Hematopoietic multipotent progenitor cell treated with erythropoietin and hydrocortisone succinate and interleukin-3 and kit ligand, for 4 days (in vitro differentiated cells): ENCODE measurements around the gene DENND6B.
A peak's percentile ranks its signal among the peaks of the same experiment; 100 is the strongest.
"Not testable (repeated sequence)": the region's sequence is repeated elsewhere in the genome, so short reads cannot be mapped to it uniquely, and the experiment has no call there.

Source experiments
- DNase-seq: peaks from one replicate; pipeline ENCODE4 v3.0.0-alpha.2; 2015

Gene DENND6B

GRCh38 chr22:50326956-50327710 lies at the start of gene DENND6B:
TSS of gene DENND6B (minus strand) at chr22:50327012. CDS start at chr22:50326988, 24 bp downstream.
- DNase-seq = peak; percentile 87

GRCh38 chr22:50376085-50376651 lies 49.4 kb upstream of the DENND6B start:
- DNase-seq = peak; percentile 17

GRCh38 chr22:50371101-50371648 lies 44.4 kb upstream of the DENND6B start:
- DNase-seq = no peak

- no peak for DNase-seq
These were observed 41.1 kb upstream of the DENND6B start for GRCh38 chr22:50367778-50368500.

- not testable (repeated sequence) for DNase-seq
These were observed 37.0 kb upstream of the DENND6B start for GRCh38 chr22:50363803-50364194.

- no peak for DNase-seq
These were observed 36.5 kb upstream of the DENND6B start for GRCh38 chr22:50363166-50363802.

GRCh38 chr22:50361688-50362087 lies 34.9 kb upstream of the DENND6B start:
- DNase-seq = no peak

- DNase-seq = no peak
These were observed 34.4 kb upstream of the DENND6B start for GRCh38 chr22:50361222-50361621.

- DNase-seq = no peak
These were observed 33.8 kb upstream of the DENND6B start for GRCh38 chr22:50360578-50360977.

- DNase-seq = no peak
These were observed 30.9 kb upstream of the DENND6B start for GRCh38 chr22:50357756-50358155.

GRCh38 chr22:50357222-50357621 lies 30.4 kb upstream of the DENND6B start:
- DNase-seq = no peak

GRCh38 chr22:50356186-50356585 lies 29.4 kb upstream of the DENND6B start:
- no peak for DNase-seq

- DNase-seq = no peak
These were observed 21.2 kb upstream of the DENND6B start for GRCh38 chr22:50348058-50348457.

- DNase-seq = no peak
These were observed 20.3 kb upstream of the DENND6B start for GRCh38 chr22:50347157-50347556.

GRCh38 chr22:50346470-50346869 lies 19.7 kb upstream of the DENND6B start:
- DNase-seq = no peak

- peak; percentile 48 for DNase-seq
These were observed 16.7 kb upstream of the DENND6B start for GRCh38 chr22:50343541-50343935.

GRCh38 chr22:50342651-50343540 lies 16.1 kb upstream of the DENND6B start, which contains the start of gene PPP6R2:
TSS of gene PPP6R2 (plus strand) at chr22:50343327. CDS start at chr22:50393909, 50,582 bp downstream.
- DNase-seq = peak; percentile 85

- peak; percentile 95 for DNase-seq
These were observed 15.3 kb upstream of the DENND6B start for GRCh38 chr22:50341977-50342650.

- DNase-seq = peak; percentile 39
These were observed 13.4 kb upstream of the DENND6B start for GRCh38 chr22:50339945-50340879.

- DNase-seq = no peak
These were observed 12.1 kb upstream of the DENND6B start for GRCh38 chr22:50338860-50339462.
